ELF-1 (cell line): ENCODE measurements around the gene GLCE.
"Not testable (repeated sequence)": the region's sequence is repeated elsewhere in the genome, so short reads cannot be mapped to it uniquely, and the experiment has no call there.

ENCODE experiments used
- DNase-seq: peaks from one replicate; pipeline ENCODE4 v3.0.0-alpha.2; 2016; ENCODE audit warnings: low read depth, low spot score

The GLCE gene

DNA sequence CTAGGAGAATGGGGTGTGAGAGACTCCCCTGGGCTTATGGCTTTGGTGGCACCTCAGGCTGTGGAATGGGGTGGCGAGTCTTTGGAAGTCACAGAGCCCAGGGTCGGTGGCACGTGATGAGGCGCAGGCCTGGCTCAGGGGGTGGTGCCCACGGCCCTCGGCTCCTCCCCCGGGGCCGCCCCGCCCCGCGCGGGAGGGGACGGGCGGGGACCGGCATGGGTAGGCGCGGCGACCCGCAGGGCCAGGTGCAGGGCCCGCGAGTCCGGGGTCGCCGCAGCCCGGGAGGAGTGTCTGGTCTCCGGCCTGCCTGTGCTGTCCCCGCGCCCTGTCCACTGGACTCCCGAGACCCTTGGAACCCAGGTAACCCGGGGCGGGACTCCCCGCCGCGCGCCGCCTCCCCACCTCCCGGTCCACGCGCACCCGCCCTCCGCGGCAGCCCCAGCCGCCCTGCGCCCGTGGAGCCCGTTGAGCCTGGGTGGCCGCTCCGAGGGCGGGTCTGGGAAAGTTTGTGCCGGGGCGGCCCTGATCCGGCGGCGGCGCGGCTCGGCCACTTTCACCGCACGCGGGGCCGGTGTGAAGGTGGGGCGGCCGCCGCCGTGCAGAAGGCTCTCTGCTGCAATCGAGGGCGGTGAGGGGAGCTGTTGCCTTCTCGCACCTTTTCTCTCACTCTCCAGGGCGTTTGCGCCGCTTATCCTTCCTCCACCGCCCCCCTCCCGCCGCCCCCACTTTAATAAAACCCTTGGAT, 138.4 kb downstream of the GLCE start, which contains the start of gene PAQR5:
Gene PAQR5 (plus strand): TSS at position 216 of the 745 bp plus-strand sequence. CDS start 61,169 bp downstream, outside the sequence.
- DNase-seq = peak; percentile 21

DNA sequence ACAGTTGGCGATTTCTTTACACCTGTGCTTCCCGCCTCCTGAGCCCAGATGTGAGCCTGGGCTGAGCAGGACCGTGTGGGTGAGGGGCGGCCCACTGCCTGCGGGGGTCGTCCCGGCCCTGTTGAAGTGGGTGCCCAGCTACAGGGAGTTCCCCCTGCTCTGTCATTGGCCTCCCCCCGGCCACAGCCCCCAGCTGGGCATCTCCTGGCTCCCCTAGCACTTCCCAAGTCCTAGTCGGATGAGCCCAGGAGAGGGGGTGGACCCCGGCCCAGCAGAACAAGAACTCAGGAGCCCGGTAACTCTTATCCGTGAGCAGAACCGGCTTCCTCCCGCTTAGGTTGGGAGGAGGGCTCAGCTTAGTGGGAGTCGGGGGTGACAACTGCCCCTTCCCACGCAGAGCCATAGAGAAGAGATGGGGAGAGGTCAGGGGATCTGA, 139.0 kb downstream of the GLCE start:
- DNase-seq = no peak

DNA sequence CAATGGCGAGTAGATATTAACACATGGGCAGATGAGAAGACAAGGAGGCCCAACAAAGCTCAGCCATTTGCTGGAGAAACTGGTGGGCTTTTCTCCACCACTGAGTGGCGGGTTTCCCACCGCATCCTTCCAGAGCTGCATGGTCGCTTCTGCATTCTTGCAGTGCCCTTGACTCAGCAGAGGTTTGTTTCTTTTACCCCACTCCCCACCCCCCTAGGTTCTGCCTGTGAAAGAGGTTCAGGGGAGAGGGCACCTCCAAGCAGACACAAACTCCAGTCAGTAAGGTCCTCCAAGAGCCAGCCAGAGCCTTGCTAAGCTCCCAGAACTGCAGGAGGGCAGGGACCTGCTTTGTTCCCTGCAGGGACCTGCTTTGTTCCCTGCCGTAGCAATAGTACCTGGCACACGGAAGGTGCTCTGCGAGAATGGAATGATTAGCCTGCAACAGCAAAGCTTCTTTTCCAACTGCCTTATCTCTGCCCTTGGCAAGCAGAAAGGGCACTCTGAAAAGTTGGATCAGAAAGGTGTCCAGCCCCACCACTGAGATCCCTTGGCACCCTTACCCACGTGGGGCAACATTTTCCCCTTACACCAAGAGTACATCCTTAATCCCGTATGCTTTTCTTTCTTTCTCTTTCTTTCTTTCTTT, 139.6 kb downstream of the GLCE start:
- DNase-seq = peak; percentile 39

DNA sequence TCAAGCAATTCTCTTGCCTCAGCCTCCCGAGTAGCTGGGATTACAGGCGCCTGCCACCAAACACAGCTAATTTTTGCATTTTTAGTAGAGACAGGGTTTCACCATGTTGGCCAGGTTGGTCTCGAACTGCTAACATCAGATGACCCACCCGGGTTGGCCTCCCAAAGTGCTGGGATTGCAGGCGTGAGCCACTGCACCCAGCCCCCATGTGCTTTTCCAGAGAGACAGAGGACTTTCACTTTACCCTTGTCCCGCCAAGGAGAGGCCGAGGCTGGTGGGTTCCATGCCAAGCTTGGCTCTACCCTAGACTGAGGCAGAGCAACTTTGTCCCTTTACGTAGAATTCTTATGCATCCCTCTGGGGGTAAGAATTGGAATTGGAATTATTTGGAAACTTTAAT, 140.7 kb downstream of the GLCE start:
- not testable (repeated sequence) for DNase-seq

GRCh38 chr15:69302087-69302486, 141.7 kb downstream of the GLCE start:
- not testable (repeated sequence) for DNase-seq

- no peak for DNase-seq
These were observed 142.5 kb downstream of the GLCE start for GRCh38 chr15:69302929-69303328.

- DNase-seq = peak; percentile 56
These were observed 143.1 kb downstream of the GLCE start for GRCh38 chr15:69303337-69304181.

DNA sequence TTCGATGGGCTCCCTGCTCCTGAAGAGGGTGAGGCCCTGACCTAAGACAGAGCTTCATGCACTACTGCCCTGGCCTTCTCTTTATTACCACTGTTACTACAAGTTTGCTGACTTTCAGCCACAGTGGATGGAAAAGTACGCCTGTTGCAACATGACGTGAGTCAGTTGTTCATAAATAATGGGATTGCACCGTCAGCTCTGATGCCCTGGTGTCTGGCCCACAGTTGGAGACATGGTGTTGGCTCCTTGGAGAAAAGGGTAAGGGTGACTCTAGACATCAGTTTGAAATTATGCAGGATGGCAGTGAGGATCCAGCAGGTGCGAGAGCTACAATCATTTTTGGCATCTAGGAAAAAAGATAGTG, 143.7 kb downstream of the GLCE start:
- no peak for DNase-seq

GRCh38 chr15:69305204-69305931, 144.9 kb downstream of the GLCE start:
- DNase-seq = peak; percentile 30

GRCh38 chr15:69305933-69306568, 145.6 kb downstream of the GLCE start:
- DNase-seq = no peak

GRCh38 chr15:69307939-69308338, 147.5 kb downstream of the GLCE start:
- no peak for DNase-seq

GRCh38 chr15:69308949-69309348, 148.5 kb downstream of the GLCE start:
- no peak for DNase-seq

- DNase-seq = peak; percentile 49
These were observed 150.9 kb downstream of the GLCE start for GRCh38 chr15:69311319-69311721.

- no peak for DNase-seq
These were observed 153.1 kb downstream of the GLCE start for GRCh38 chr15:69313432-69314000.

GRCh38 chr15:69314131-69314530, 153.7 kb downstream of the GLCE start:
- no peak for DNase-seq

DNA sequence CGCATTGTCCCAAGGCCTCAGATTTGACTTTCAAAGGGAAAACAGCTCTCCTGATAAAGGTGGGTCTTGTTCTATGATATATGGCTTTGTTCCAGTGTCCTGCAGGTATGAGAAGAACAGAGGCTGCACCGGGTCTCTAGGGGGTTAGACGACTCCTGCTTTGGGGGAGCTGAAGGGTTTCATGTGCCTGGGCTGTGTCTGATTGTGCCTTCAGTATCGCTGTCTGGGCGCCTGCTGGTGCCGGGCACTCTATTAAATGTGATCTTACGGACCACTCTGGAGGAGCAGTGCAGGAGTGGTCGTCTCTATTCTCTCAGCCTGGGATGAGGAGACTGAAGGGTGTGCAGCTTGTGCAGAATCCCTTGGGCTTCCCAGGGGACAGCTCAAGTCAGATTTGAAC, 154.3 kb downstream of the GLCE start:
- no peak for DNase-seq

GRCh38 chr15:69315402-69316110, 155.1 kb downstream of the GLCE start:
- DNase-seq = no peak

- DNase-seq = no peak
These were observed 155.9 kb downstream of the GLCE start for GRCh38 chr15:69316291-69316690.

GRCh38 chr15:69317392-69317841, 157.0 kb downstream of the GLCE start:
- DNase-seq = no peak

DNA sequence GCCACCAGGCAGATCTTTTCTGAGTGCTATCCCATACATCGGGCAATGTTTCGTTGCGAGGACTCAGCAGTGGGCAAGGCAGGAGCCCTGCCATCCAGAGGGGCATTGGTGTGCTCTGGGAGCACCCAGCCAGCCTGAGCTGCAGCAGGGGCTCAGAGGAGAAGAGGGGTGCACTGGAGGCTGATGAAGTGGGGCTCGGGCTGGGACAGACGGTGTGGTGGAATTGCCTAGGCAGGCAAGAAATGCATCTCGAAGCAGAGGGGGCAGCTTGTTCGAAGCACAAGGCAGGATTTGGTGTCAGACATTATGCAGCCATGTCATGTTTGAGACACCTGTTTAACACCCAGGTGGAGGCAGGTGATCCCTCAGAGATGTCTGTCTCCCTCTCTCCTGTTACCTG, 157.6 kb downstream of the GLCE start:
- DNase-seq = no peak
